IPS-18c (cell line): Measurements from ENCODE around the gene TAL2.
"Not testable (repeated sequence)": the region's sequence is repeated elsewhere in the genome, so short reads cannot be mapped to it uniquely, and the experiment has no call there.

Experiments
- H3K4me3 ChIP-seq: 2 replicates; pipeline ENCODE4 v1.7.0; 2013; ENCODE audit warnings: low read depth, mild to moderate bottlenecking, low read length, moderate library complexity; ENCODE audit not compliant: insufficient read depth
- H3K9me3 ChIP-seq: one replicate; pipeline ENCODE4 v1.6.1; 2013; ENCODE audit warnings: mild to moderate bottlenecking, low read length, moderate library complexity; ENCODE audit not compliant: control insufficient read depth, insufficient read depth

The TAL2 gene

DNA sequence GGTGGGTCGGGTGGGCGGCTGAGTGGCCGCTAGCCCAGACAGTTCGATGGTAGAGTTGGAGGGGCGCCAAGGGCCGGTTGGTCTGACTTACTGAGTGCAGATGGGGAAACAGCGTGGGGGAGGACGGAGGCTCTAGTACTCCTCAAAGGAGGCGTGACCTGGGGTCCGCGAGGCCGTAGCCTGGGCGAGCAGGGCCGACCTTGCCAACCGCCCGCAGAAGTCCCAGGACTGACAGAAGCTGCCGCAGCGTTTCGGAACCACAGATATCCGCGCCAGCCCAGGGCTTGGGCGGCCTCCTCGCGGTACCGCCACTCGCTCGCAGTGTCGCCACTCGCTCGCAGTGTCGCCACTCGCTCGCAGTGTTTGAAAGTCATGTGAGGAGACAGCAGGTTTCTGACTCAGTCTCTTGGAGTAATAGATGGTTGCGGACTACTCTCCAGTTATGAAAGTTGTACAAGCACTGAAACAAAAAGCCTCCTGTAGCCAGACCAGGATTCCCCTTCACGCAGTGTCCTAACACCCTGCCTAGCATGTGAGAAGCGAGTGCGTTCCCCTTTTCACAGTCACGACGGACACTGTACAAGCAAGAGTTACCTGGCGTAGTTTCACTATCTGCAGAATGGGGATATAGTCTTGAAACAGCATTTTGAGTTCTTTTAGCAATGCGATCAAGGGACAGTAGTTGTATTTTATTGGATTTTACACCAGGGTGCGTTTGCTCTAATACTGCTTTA lies 32.8 kb downstream of the TAL2 start:
- H3K4me3 ChIP-seq: peak overlapping the region; percentile 82
- no peaks in the 10 kb centered on the region for H3K9me3 ChIP-seq

DNA sequence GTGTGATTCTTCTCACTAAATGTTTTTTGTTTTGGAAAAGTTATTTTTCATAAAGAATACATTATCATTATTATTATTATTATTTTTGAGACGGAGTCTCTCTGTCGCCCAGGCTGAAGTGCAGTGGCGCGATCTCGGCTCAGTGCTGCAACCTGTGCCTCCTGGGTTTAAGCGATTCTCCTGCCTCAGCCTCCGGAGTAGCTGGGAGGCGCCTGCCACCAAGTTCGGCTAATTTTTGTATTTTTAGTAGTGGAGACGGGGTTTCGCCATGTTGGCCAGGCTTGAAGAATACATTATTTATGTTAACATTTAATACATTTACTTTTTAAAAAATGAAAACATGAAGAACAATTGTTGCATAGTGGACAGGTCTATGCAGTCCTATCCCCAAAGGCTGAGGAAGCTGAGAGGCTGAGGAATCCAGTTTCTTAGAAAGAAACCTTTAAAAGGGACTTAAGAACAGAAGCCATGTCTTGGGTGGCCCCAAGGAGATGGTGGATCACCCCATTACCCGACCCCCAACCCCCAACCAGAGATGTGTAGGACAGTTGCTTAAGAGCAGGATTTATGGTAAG lies 34.0 kb downstream of the TAL2 start:
- H3K4me3 ChIP-seq: no peak overlapping the region
- H3K9me3 ChIP-seq: no peaks in the 10 kb centered on the region

DNA sequence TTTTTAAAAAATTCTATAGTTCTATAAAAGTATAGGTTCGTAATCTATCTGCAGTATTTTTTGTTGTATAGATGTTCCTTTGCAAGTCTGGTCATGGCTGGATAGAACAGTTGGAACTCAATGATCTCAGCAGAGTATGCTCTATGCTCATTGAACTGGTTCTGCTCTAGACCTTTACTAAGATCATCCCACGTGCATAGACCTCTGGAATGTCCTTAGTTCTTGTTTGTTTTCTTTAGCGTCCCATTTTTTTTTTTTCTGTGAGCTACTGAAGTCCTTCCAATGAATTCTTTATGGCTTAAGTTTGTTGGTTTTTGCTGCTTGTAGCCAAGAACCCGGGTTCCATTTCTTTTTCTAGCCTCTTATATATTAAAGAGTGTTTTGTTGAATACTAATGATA lies 35.6 kb downstream of the TAL2 start:
- Histone ChIP-seq H3K9me3 (no peaks in the 10 kb centered on the region), H3K4me3 (no peak overlapping the region)

DNA sequence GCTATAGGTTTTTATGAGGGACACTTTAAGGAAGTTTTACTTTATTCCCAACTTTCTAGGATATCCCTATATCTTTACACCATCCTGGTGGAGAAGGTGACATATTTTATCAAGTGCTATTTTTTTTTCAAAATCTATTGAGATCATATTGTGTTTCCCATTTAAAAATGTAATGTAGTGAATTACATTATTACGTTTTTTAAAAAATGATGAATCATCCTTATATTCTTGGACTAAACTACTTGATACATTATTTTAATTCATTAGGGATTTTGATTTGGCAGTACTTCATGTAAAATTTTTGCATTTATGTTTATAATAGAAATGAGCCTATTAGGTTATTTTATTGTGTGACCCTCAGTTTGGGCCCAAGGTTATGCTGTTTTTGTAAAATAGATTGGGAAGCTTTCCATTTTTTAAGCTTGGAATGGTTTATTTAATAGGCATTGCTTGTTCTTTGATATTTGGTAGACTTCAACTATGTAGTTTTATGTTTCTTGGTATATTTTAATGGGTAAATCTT lies 36.2 kb downstream of the TAL2 start:
- no peak overlapping the region for H3K4me3 ChIP-seq
- H3K9me3 ChIP-seq: no peaks in the 10 kb centered on the region

DNA sequence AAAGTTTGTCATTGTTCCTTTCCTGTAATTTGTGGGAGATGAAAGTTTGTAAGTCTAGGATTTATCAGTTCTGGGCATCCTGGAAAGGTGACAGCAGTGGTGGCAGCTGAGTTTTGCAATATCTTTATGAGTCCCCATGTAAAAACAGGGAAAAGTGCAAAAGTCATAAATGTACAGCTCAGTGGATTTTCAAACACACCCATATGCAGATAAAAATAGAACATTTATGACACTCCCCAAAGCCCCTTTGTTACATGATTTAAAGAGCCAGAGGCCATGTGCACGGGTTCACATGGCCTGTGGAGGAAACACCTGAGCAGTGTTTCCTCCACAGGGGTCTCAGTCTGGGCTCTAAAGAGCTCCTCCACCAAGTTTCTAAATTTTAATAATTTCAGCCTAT lies 38.4 kb downstream of the TAL2 start:
- Histone ChIP-seq H3K4me3 (no peak overlapping the region), H3K9me3 (no peaks in the 10 kb centered on the region)

DNA sequence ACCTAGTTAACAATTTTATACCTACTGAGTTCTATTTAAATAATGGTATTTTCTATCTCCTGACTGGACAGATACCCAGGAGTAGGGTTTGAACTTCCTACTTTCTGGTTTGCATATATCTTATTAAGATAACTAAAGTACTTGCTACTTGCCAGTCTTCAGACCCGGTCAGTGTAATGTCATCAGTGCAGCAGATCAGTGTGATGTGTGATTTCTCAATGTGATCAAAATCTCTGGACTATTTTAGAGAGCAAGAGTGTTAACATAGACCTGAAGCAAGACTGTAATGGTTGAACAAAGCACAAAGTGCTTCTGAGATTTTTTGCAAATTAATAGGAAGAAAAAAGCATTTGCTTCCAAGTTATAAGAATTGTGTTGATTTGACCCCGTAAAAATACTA lies 38.9 kb downstream of the TAL2 start:
- Histone ChIP-seq H3K9me3 (no peaks in the 10 kb centered on the region), H3K4me3 (no peak overlapping the region)

DNA sequence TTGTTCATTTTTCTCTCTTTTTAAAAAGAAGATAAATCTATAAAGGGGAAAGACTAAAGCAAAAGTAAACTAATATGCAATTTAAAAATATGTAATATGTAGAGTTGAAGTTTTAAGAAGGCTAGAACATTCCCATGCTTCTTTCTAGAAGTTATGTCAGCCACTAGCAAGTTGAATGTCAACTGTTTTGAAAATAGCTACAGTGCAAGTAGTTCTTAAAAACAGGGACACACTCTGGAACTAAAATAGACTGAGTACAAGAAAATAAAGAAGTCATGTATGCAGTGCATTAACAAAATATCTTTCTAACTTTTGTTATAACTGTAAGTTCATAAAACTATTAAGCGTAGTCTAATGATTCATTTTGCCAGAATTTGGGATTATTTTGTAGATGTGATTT lies 40.0 kb downstream of the TAL2 start:
- Histone ChIP-seq H3K9me3 (no peaks in the 10 kb centered on the region), H3K4me3 (no peak overlapping the region)

DNA sequence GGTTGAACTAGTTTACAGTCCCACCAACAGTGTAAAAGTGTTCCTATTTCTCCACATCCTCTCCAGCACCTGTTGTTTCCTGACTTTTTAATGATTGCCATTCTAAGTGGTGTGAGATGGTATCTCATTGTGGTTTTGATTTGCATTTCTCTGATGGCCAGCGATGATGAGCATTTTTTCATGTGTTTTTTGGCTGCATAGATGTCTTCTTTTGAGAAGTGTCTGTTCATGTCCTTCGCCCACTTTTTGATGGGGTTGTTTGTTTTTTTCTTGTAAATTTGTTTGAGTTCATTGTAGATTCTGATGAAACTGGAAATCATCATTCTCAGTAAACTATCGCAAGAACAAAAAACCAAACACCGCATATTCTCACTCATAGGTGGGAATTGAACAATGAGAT lies 41.4 kb downstream of the TAL2 start:
- H3K4me3 ChIP-seq, H3K9me3 ChIP-seq: not testable (repeated sequence)

DNA sequence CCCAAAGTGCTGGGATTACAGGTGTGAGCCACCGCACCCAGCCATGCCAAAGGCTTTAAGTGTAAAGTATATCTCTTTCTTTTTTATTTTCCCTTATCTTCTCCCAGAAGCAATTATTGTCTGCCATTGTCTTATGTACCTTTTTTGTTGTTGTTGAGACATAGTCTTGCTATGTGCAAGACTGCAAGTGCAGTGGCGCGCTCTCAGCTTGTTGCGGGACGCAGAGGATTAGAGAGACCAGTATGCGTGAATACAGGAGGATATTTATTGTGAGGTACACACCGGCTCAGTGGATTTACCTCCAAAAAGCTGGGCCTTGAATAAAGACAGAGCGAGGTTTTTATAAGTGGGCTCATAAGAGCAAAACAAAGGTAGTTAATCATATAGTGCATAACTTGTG lies 43.9 kb downstream of the TAL2 start:
- Histone ChIP-seq H3K4me3 (no peak overlapping the region), H3K9me3 (no peaks in the 10 kb centered on the region)

DNA sequence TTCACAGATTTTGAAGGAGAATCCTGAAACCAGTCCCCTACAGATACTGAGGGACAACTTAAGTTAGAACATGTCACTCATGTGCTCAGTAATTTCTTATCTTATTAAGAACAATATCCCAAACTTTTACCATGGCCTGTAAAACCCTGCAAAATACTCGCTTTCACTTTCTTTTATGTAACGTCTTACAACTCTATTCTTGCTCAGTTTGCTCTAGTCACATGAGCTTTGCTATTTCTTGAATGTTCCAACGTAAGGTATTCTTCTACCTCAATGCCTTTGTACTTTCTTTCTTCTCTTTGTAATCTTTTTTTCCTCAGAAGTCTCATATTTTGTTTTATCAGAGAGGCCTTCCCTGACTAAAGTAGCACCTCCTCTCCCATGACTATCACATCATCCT lies 46.1 kb downstream of the TAL2 start:
- Histone ChIP-seq H3K4me3 (no peak overlapping the region), H3K9me3 (no peaks in the 10 kb centered on the region)

DNA sequence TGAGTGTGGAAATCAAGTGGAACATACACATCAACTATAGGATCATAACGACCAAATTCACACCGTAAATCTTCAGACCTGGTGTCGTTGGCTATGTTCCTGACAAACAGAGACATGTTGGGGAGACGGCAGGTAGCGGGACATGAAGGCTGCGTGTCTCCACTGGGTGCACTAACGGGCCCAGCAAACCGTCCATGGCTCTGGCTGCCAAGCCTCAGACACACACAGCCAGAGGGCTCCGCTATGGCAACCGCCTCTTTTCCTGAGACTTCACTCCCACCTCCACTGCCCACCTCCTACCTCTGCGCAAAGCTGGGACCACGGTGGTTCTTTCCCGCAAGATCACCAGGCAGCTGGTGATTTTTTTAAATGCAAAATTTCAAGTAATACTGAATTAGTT lies 48.4 kb downstream of the TAL2 start:
- Histone ChIP-seq H3K9me3 (no peaks in the 10 kb centered on the region), H3K4me3 (no peak overlapping the region)

DNA sequence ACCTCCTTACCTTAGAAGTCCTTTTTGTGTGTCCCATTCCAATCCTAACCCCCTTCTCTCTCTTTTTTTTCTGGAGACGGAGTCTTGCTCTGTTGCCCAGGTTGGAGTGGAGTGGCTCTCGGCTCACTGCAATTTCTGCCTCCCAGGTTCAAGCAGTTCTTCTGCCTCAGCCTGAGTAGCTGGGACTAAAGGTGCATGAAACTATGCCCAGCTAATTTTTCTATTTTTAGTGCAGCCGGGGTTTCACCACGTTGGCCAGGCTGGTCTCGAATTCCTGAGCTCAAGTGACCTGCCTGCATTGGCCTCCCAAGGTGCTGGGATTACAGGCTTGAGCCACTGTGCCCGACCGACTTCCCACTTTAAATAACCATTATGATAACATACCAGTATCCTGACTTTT lies 49.6 kb downstream of the TAL2 start:
- no peak overlapping the region for H3K4me3 ChIP-seq
- H3K9me3 ChIP-seq: no peaks in the 10 kb centered on the region

DNA sequence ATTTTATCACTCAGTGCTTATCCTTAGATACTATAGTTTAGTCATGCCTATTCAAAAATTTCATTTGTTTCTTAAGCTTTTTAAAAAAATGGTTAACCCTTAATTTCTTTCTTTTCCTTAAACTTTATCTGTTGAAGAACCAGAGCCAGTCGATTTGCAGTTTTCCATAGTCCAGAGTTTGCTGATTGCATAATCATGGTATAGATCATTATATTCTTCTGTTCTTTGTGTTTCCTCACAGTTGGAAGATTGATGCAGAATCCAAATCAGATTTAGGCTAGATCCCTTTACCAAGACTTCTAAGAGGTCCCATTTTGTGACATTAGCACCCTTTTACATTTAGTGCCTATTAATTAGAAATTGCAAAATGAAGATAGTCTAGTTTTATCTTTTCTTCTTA lies 50.0 kb downstream of the TAL2 start:
- Histone ChIP-seq H3K4me3 (no peak overlapping the region), H3K9me3 (no peaks in the 10 kb centered on the region)
